HCT116 (cell line): ENCODE results near the gene CSRP3.

Source experiments
- EZH2phosphoT487 ChIP-seq: fragments of 200-600 bp; IDR thresholded peaks from 2 replicates; pipeline ENCODE4 v1.6.1; 2018; ENCODE audit warnings: antibody characterized with exemption, borderline replicate concordance
- POLR2AphosphoS5 ChIP-seq: IDR thresholded peaks from 2 replicates; pipeline ENCODE4 v1.6.1; 2011; ENCODE audit warnings: mild to moderate bottlenecking, low read depth, low read length, moderate library complexity
- SP1 ChIP-seq: IDR thresholded peaks from 2 replicates; pipeline ENCODE4 v1.6.1; 2012; ENCODE audit warnings: low read depth
- TF ChIP-seq, protein P1 (sequence below), 3 experiments: fragments of 200-600 bp in 1 of 3; sonication (generic) in 1 of 3; IDR thresholded peaks in 2 of 3; conservative IDR thresholded peaks in 1 of 3; 2 replicates each; pipeline ENCODE4 v1.5.1; 2012 to 2017; ENCODE audit warnings: low read depth in 2 of 3, low read length in 2 of 3, antibody characterized with exemption in 1 of 3, borderline replicate concordance in 1 of 3, control low read depth in 1 of 3, mild to moderate bottlenecking in 1 of 3, mixed read lengths in 1 of 3, mixed run types in 1 of 3, moderate library complexity in 1 of 3; ENCODE audit not compliant: insufficient read depth in 1 of 3

DNA sequence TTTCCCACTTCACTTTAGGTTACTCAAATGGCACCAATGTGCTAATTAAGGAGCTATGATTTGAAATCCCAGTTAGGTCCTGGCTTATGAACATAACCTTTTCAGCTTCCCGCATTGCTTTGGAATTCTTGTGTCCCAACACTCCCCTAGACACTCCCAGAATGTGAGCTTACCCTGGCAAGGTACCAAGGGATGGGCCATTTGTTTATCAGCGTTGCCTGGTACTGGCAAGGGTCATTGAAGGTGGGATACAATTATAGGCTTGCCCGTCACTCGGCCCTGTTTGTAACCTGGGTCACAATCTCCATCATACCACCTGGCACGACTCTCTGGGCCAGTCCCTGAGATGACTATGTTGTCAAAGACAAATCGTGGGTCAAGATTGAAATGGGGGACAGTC lies 5.4 kb downstream of the CSRP3 start:
- TF ChIP-seq POLR2AphosphoS5 = no peak
- TF ChIP-seq, protein P1, sequence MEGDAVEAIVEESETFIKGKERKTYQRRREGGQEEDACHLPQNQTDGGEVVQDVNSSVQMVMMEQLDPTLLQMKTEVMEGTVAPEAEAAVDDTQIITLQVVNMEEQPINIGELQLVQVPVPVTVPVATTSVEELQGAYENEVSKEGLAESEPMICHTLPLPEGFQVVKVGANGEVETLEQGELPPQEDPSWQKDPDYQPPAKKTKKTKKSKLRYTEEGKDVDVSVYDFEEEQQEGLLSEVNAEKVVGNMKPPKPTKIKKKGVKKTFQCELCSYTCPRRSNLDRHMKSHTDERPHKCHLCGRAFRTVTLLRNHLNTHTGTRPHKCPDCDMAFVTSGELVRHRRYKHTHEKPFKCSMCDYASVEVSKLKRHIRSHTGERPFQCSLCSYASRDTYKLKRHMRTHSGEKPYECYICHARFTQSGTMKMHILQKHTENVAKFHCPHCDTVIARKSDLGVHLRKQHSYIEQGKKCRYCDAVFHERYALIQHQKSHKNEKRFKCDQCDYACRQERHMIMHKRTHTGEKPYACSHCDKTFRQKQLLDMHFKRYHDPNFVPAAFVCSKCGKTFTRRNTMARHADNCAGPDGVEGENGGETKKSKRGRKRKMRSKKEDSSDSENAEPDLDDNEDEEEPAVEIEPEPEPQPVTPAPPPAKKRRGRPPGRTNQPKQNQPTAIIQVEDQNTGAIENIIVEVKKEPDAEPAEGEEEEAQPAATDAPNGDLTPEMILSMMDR (IDR thresholded peaks at IDR 0.05 in 2 of 3, conservative IDR thresholded peaks at IDR 0.05 in 1 of 3; ENCODE audit: borderline replicate concordance in 1 of 3, insufficient read depth in 1 of 3, low read depth in 2 of 3, low read length in 2 of 3) = no peak
- no peak for TF ChIP-seq SP1
- TF ChIP-seq EZH2phosphoT487 = no peak
